WTC11 (cell line): ENCODE results near the gene HTR7.

Source experiments
- ATF3 ChIP-seq: sonication (generic); formaldehyde crosslinking; conservative IDR thresholded peaks from 2 replicates; pipeline ENCODE4 v1.8.1; 2022; ENCODE audit warnings: mild to moderate bottlenecking, missing genetic modification reagents
- CREM ChIP-seq: sonication (generic); formaldehyde crosslinking; IDR thresholded peaks from 2 replicates; pipeline ENCODE4 v1.8.1; 2022; ENCODE audit warnings: mild to moderate bottlenecking, missing genetic modification reagents, moderate library complexity
- FOXP1 ChIP-seq: sonication (generic); formaldehyde crosslinking; IDR thresholded peaks from 2 replicates; pipeline ENCODE4 v1.8.0; 2022; ENCODE audit warnings: missing genetic modification reagents, mild to moderate bottlenecking, moderate library complexity, borderline replicate concordance
- GABPB1 ChIP-seq: sonication (generic); formaldehyde crosslinking; IDR thresholded peaks from 2 replicates; pipeline ENCODE4 v1.8.1; 2023; ENCODE audit warnings: mild to moderate bottlenecking, missing genetic modification reagents
- MAX ChIP-seq: sonication (generic); formaldehyde crosslinking; IDR thresholded peaks from 2 replicates; pipeline ENCODE4 v1.8.0; 2022; ENCODE audit warnings: mild to moderate bottlenecking, missing genetic modification reagents
- NFE2L1 ChIP-seq: sonication (generic); formaldehyde crosslinking; IDR thresholded peaks from 2 replicates; pipeline ENCODE4 v1.8.1; 2023; ENCODE audit warnings: missing genetic modification reagents
- NFYB ChIP-seq: sonication (generic); formaldehyde crosslinking; conservative IDR thresholded peaks from 2 replicates; pipeline ENCODE4 v1.8.0; 2022; ENCODE audit warnings: low read depth, missing genetic modification reagents
- USF2 ChIP-seq: sonication (generic); formaldehyde crosslinking; IDR thresholded peaks from 2 replicates; pipeline ENCODE4 v1.8.1; 2023; ENCODE audit warnings: mild to moderate bottlenecking, missing genetic modification reagents, moderate library complexity
- TF ChIP-seq, protein P1 (sequence below): fragments of 200-600 bp; IDR thresholded peaks from 2 replicates; pipeline ENCODE4 v1.8.0; 2022; ENCODE audit warnings: antibody characterized with exemption

- TF ChIP-seq FOXP1 (CRISPR knock-in tag) = no peak
- TF ChIP-seq, protein P1, sequence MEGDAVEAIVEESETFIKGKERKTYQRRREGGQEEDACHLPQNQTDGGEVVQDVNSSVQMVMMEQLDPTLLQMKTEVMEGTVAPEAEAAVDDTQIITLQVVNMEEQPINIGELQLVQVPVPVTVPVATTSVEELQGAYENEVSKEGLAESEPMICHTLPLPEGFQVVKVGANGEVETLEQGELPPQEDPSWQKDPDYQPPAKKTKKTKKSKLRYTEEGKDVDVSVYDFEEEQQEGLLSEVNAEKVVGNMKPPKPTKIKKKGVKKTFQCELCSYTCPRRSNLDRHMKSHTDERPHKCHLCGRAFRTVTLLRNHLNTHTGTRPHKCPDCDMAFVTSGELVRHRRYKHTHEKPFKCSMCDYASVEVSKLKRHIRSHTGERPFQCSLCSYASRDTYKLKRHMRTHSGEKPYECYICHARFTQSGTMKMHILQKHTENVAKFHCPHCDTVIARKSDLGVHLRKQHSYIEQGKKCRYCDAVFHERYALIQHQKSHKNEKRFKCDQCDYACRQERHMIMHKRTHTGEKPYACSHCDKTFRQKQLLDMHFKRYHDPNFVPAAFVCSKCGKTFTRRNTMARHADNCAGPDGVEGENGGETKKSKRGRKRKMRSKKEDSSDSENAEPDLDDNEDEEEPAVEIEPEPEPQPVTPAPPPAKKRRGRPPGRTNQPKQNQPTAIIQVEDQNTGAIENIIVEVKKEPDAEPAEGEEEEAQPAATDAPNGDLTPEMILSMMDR = no peak
- no peak for TF ChIP-seq GABPB1
- TF ChIP-seq NFYB = no peak
- TF ChIP-seq ATF3 = no peak
- TF ChIP-seq NFE2L1 (CRISPR knock-in tag) = no peak
- no peak for TF ChIP-seq MAX
- TF ChIP-seq USF2 = no peak
- TF ChIP-seq CREM (CRISPR knock-in tag) = no peak
These were observed 80.2 kb downstream of the HTR7 start for GRCh38 chr10:90777621-90778020.
